Measurements from ENCODE around the gene UNC45A.

UNC45A gene

GRCh38 chr15:90960298-90961091 lies 25.4 kb downstream of the UNC45A start:
- no peak for DNase-seq (ENCODE audit: low read depth, low spot score)

DNA sequence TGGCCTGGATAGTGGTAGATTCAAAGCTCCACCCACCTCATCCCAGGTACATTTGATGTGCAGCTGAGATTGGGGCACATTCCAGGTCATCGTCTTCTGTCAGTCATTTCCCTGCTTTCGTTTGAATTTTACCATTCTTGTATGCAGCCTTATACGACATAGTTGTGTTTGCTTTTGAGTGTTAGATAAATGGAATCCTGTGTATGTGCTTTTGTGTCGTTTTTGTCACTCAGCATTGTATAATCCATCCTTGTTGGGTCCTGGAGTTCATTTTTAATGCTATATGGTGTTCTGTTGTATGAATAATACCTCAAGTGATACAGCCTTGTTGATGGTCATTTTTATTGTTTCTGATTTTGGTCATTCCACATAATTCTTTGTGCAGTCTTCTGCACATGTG lies 26.9 kb downstream of the UNC45A start:
- no peak for DNase-seq (ENCODE audit: low read depth, low spot score)

DNA sequence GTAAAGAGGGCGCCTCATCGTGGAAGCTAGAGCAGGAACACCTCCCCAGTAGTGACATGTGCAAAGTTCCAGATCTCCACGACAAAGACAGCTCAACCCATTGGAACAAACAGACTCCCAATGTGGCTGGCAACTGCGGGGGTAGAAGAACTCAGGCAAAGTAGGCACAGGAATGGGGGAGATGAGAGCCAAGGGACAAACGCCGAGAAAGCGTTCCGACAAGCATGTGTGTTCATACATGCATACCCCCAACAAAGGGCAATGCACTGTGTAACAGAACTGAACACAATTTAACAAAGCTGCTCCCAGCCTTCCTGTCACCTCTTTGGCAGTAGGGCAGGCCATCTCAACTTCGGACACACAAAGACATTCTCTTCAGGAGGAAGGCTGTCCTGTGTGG lies 31.2 kb downstream of the UNC45A start:
- no peak for DNase-seq (ENCODE audit: low read depth, low spot score)

DNA sequence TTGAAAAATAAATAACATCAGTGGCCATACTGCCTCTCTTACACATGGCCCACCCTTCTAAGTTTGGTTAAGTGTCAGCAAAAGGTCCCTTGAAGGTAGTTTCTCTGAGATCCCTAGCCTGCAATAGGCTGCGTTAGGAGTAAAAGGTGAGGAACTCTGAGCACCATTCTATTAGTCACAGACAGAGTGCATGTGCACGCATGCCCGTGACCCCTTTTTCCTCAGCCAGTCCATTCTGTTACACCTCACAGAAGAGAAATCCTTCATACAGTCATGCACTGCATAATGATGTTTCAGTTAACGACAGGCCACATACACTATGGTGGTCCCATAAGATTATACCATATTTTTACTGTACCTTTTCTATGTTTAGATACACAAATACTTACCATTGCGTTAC lies 32.1 kb downstream of the UNC45A start:
- DNase-seq (ENCODE audit: low read depth, low spot score): no peak

- no peak for DNase-seq (ENCODE audit: low read depth, low spot score)
Observed at GRCh38 chr15:90968434-90968833, 33.3 kb downstream of the UNC45A start.

DNA sequence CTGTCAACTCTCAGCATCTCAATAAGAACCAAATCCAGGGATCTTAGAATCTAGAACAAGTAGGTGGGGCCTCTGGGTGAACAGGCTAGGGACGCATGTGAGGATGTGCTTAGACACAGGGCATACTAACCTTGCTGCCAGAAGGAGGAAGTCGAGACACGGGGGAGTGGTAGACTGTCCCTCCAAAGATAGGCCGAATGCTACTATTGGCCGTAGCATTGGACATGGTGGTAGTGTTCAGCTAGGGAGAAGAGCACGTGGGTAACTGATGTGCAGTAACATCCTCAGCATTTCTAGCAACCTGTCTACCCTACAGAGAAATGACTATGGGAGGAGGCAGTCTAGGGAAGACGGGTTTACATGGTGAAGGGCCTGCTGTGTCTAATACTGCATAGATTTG lies 35.2 kb downstream of the UNC45A start:
- no peak for DNase-seq (ENCODE audit: low read depth, low spot score)

DNA sequence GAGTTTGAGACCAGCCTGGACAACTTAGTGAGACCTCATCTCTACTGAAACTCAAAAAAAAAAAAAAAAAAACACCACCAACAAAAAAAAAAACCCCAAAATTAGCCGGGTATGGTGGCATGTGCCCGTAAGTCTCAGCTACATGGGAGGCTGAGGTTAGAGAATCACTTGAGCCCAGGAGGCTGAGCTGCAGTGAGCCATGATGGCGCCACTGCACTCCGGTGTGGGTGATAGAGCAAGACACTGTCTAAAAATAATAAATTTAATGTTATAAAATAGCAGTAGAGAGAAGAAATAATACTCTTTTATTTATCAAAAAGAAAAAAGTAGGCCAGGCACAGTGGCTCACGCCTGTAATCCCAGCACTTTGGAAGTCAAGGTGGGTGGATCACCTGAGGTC lies 37.0 kb downstream of the UNC45A start:
- DNase-seq (ENCODE audit: low read depth, low spot score): no peak

- no peak for DNase-seq (ENCODE audit: low read depth, low spot score)
Observed at GRCh38 chr15:90974216-90974615, 39.1 kb downstream of the UNC45A start.

GRCh38 chr15:90979582-90979981 lies 44.5 kb downstream of the UNC45A start:
- DNase-seq (ENCODE audit: low read depth, low spot score): no peak

GRCh38 chr15:90981681-90982080 lies 46.6 kb downstream of the UNC45A start:
- DNase-seq (ENCODE audit: low read depth, low spot score): no peak

DNA sequence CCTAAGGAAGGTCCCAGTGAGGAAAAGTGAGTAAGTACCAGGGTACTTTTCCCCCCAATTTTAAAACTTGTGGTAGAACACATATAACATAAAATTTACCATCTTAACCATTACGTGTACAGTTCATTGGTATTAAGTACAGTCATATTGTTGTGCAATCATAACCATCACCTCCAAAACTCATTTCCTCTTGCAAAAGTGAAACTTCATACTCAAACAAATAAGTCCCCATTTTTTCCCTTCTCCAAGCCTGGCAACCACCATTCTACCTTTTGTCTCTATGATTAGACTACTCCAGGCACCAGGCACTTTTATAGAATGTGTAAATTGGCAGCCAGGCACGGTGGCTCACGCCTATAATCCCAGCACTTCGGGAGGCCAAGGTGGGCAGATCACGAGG lies 47.0 kb downstream of the UNC45A start:
- no peak for DNase-seq (ENCODE audit: low read depth, low spot score)

DNA sequence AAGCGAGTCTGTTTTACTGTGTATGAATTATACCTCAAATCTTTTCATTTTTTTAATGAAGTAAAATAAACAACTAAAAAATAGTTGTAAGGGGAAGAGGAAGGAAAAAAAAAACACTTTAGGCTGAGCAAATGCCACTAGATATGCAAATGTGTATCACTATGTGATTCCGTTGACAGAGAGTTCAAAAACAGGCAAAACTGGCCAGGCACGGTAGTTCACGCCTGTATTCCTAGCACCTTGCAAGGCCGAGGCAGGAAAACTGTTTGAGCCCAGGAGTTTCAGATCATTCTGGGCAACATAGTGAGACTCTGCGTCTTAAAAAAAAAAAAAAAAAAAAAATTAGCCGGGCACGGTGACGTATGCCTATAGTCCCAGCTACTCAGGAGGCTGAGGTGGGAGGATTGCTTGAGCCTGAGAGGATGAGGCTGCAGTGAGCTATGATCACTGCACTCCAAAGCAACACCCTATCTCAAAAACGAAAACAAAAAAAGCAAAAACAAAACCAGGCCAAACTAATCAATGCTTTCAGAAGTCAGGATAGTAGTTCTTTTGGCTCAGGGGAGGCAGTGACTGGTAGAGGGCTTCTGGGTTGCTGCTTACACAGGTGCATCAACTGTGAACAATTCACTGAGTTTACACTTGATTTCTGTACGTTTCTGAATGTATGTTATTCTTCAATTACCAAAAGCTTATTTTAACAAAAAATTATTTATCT lies 51.9 kb downstream of the UNC45A start:
- no peak for DNase-seq (ENCODE audit: low read depth, low spot score)

GRCh38 chr15:90987561-90988141 lies 52.6 kb downstream of the UNC45A start:
- DNase-seq (ENCODE audit: low read depth, low spot score): no peak

- no peak for DNase-seq (ENCODE audit: low read depth, low spot score)
Observed at GRCh38 chr15:90988296-90988695, 53.2 kb downstream of the UNC45A start.

- DNase-seq (ENCODE audit: low read depth, low spot score): no peak
Observed at GRCh38 chr15:90989040-90989768, 54.1 kb downstream of the UNC45A start.

GRCh38 chr15:90990446-90990845 lies 55.4 kb downstream of the UNC45A start:
- DNase-seq (ENCODE audit: low read depth, low spot score): no peak

DNA sequence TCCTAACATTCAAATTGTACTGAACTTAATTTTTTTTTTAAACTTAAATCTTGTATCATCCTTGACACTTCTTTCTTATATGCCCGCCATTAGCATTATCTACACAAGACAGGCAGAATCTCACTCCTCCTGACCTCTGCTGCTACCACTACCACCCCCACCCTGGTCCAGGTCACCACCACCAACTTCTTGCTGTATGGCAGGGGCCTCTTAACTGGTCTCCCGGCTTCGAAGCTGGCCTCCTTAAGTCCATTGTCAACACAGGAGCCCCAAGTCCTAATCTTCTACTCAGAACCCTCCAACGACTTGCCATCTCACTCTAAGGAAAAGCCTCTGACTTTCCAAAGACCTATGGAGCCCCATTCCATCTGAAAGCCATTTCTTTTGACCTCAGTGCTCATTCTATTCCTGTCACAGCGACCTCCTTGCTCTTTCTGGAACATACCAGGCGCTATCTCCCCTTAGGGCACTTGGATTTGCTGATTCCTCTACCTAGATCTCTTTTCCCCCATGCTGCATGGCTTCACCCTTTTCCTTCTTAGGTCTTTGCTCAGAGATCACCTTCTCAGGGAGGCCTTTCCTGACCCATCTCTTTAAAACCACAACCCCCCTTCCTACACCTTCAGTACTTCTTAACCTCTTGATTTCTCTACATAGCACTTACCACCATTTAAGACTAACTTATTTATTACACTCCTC lies 56.7 kb downstream of the UNC45A start:
- DNase-seq (ENCODE audit: low read depth, low spot score): no peak

DNA sequence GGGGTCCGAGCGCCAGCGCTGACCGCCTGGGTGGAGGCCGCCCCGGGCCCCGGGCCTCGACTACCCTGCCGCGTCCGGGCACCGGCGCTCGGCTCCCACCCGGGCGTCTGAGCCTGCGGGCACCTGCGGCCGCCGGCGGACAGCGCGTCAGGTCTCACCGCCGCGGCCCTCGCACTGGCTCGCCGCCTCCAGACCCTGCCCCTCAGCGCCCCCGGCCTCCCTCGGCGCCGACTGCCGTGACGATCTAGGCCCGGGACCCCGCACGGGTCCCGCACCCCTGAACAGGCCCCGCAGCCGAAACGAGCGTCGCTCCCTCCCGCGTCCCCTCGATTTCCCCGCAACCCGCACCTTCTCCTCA lies 59.0 kb downstream of the UNC45A start:
- no peak for DNase-seq (ENCODE audit: low read depth, low spot score)

GRCh38 chr15:90994417-90995311 lies 59.6 kb downstream of the UNC45A start, which contains the start of gene PRC1:
TSS of gene PRC1 (minus strand) at chr15:90994535. CDS start at chr15:90994417, 118 bp downstream.
- DNase-seq (ENCODE audit: low read depth, low spot score): peak; percentile 85

DNA sequence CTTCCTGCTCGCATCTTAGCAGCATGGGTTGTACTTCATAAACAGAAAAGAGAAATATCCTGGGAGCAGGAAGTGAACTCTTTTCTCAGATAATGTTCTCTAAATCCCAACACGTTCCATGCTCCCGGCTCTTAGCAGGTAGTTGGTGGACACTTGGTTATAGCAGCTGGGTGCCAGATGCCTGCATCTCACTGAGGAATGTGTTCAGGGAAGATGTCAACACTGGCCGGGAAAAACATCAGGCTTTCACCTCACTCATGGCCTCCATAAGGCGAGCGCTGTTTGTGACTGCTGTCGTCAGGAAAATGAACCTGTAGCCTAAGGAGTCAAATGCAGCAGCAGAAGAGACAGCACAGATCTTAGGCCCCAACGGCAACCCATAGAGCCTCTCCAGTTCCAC lies 63.7 kb downstream of the UNC45A start:
- DNase-seq (ENCODE audit: low read depth, low spot score): no peak

DNA sequence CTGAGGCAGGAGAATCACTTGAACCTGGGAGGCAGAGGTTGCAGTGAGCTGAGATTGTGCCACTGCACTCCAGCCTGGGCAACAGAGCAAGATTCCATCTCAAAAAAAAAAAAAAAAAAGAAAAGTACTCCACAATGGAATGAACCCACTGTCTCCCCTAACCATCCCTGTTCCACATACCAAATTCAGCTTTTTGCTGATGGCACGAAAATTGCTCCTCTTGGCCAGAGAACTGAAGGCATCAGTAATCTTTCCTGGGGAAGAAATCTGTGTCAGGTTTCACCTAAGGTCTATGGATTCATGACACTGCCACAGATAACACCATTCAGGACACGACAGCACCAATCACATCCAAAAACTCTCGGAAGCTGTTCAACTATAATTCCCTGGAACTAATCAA lies 66.1 kb downstream of the UNC45A start:
- DNase-seq (ENCODE audit: low read depth, low spot score): no peak
